GM18951 (cell line): ENCODE data around the gene WDR26.

Experiments used
- POLR2A ChIP-seq: IDR thresholded peaks from 4 replicates; pipeline ENCODE4 v1.6.1; 2011; ENCODE audit warnings: mild to moderate bottlenecking; ENCODE audit not compliant: insufficient read length, insufficient read depth; ENCODE audit errors: extremely low read depth
- in situ Hi-C: fragments of 300-500 bp; cut with MboI; formaldehyde crosslinking; loops from one replicate; pipeline ENCODE4 v1.12.0; 2022; ENCODE audit warnings: low sequenced_read_pairs, mixed read lengths, inconsistent platforms; ENCODE audit not compliant: unreplicated experiment

WDR26 gene

DNA sequence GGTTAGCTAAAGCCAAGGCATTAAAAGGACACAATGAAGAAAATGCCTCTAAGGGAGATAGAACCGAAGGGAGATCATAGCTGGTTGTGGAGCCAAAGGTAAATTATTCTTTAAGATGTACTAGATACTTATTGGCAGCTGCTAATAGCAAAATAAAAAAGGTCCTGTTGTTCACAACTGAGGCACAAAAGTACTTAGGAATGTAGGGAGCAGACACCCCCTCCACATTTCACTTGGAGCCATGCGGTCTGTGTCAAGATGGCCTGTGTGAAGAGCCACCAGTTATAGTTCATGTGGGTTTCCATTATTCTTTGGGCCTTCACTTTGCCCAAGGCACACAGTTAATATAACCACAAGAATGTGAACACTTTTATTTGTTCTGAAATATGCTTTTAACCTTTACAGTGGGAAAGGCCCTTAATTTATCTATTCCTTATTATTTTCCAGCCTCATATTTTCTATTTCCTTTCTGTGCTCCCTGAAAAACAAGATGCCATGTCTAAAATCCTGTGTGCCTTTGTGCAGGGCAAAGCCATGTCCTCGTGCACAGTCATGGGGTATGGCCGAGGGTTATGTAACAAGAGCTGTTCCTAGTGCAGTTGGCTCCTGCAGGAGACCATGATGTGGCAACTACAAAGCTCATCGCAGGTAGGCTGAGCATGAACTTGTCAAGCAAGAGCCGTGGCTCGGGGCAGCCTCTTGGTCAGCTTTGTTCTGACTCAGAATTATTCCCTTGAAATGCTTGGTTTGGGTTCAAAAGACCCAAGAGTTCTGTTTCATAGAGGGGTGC, 16.2 kb upstream of the WDR26 start:
- in situ Hi-C loops, result no loop called here
- no peak for TF ChIP-seq POLR2A

GRCh38 chr1:224450159-224450558, 15.6 kb upstream of the WDR26 start:
- in situ Hi-C loops, result no loop called here
- no peak for TF ChIP-seq POLR2A

GRCh38 chr1:224448453-224449017, 13.9 kb upstream of the WDR26 start:
- no peak for TF ChIP-seq POLR2A
- in situ Hi-C loops, result no loop called here

DNA sequence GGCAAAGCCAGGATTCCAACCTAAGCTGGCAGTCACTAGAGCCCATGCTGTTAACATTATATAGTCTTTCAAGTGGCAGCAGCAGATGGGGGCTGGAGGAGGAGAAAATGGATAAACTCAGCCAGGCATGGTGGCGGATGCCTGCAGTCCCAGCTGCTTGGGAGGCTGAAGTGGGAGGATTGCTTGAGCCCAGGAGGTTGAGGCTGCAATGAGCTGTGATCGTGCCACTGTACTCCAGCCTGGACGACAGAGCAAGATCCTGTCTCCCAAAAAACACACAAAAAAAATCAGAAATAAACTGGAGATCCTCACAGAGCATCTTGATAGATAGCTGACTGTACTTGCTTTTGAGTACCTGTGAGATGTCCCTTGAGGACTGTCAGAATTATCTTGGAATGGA, 13.4 kb upstream of the WDR26 start:
- no peak for TF ChIP-seq POLR2A
- in situ Hi-C loops, result no loop called here

- TF ChIP-seq POLR2A, result no peak
- in situ Hi-C loops, result no loop called here
These were observed 12.7 kb upstream of the WDR26 start for GRCh38 chr1:224447251-224447650.

DNA sequence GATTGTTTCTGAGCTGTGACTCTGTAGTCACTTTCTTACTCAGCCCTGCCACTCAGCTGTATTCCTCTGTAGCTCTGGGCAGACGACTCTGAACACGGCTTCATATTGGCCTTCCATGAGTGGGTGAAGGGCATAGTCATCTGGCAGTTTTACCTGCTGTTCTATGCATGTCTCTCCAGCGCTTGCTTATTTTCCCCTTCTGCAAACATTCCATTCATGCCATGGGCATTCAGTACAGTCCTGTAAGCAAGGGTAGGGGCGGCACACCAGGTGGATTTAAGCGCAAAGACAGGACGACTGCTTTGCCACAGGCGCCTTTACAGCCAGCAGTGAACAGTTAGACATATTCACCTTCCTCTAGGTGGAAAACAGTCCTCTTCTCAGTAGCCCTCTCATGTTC, 4.4 kb upstream of the WDR26 start:
- no peak for TF ChIP-seq POLR2A
- in situ Hi-C loops, result no loop called here

GRCh38 chr1:224435999-224436398, 1.4 kb upstream of the WDR26 start:
- in situ Hi-C loops, result no loop called here
- no peak for TF ChIP-seq POLR2A

GRCh38 chr1:224435318-224435763, 744 bp upstream of the WDR26 start:
- in situ Hi-C loops, result no loop called here
- no peak for TF ChIP-seq POLR2A

DNA sequence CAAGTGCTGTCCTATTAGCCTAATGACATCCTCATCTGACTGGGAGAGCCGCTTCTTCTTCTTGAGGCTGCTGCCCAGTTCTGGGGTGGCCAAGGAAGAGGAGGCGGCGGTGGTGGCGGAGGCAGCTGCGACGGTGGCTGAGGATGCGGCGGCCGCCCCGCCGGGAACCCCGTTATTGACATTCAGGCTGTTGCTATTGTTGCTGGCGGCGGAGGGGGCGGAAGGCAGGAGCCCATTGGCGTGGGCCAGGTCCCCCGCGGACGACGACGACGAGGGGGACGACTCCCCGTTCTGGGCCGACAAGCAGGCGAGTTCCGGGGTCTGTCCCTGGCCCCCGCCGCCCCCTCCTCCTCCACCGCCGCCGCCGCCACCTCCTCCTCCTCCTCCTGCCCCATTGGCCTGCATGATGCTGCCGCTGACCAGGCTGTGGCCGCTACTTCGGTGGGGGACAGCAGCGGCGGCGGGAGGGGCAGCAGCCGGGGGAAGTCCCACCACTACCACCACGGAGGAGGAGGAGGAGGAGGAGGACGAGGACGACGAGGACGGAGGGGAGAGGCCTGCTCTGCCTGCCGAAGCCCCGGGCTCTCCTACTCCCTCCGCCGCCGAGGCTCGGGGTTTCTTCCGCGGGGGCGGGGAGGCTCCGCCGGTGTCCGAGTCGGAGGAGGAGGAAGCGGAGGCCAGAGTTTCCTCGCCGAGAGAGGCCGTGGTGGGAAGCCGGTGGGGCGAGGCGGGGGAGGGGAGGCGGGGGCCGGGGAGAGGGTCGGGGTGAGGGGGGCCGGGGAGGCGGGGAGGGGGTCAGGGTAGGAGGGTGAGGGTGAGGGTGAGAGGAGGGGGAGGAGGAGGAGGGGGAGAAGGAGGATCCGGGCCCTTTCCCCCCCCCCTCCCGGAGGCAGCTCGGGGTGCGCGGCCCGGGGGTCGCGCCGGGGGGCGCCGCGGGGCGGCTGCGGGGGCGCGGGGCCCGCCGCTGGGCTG, 610 bp downstream of the WDR26 start:
- TF ChIP-seq POLR2A, result no peak
- in situ Hi-C loops, result no loop called here

DNA sequence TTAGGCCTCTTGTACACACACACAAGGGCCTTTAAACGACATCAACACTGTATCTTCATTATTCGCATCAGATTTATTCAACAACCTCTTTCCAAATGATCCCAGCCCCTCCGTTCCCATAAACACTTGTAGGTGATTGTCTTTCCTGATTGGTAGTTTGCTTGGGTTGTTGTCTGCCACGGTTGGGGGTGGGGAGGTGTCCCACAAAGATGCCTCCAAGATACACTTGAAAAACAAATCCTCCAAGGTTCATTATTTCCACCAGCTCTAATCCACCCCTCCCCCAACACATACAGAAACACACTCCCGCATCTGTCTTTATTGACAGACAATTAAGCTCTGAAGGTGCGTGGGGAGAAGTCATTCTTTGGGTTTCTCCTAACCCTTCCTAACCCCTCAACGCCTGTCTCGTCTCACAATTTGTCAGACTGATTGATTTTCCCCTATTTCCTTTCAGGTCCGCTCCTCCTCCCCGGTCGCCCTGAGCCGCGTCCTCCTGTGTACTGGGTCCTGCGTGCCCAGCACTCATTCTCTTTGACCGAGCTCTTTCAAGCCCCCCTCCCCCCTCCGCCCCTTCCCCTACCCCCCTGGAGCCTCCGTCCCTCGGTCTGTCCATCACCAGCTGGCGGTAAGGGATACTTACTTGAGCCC, 1.4 kb downstream of the WDR26 start:
- no peak for TF ChIP-seq POLR2A
- in situ Hi-C loops, result no loop called here

GRCh38 chr1:224432672-224433040, 1.9 kb downstream of the WDR26 start:
- TF ChIP-seq POLR2A, result no peak

GRCh38 chr1:224432146-224432545, 2.5 kb downstream of the WDR26 start:
- no peak for TF ChIP-seq POLR2A
- in situ Hi-C loops, result no loop called here

More at GRCh38 chr1:224432672-224433040, 1.9 kb downstream of the WDR26 start:
- in situ Hi-C loops, result no loop called here

DNA sequence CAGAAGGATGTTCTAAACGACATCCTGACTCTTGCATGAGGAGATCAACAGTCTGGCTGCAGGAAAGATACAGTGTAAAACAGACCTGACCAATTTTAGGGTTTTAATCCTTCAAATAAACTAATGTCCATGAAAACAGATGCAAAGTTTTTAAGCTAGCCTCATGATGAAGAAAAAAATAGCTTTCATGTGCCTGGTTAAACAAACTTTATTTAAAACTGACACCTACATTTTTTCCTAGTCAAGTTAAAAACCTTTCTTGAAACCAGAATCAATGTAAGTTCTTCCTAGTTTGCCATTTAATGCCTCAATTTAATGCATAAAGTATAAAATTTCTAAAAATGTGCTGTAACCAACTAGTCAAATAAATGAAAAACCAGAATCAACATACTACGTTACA, 2.9 kb downstream of the WDR26 start:
- TF ChIP-seq POLR2A, result no peak
- in situ Hi-C loops, result no loop called here
